A673 (cell line): ENCODE measurements around the gene BNC2.

Source experiments
- EZH2 ChIP-seq: fragments of 200-600 bp; sonication (generic); IDR thresholded peaks from 2 replicates; pipeline ENCODE4 v1.6.1; 2017; ENCODE audit warnings: borderline replicate concordance, low read depth, mild to moderate bottlenecking, mixed read lengths, antibody characterized with exemption, low read length; ENCODE audit not compliant: poor library complexity, severe bottlenecking
- TF ChIP-seq, protein P1 (sequence below): fragments of 300-800, 200-600 bp; sonication (generic); conservative IDR thresholded peaks from 2 replicates; pipeline ENCODE4 v1.5.1; 2017; ENCODE audit warnings: low read depth, mild to moderate bottlenecking, antibody characterized with exemption, low read length, moderate library complexity, mixed read lengths

DNA sequence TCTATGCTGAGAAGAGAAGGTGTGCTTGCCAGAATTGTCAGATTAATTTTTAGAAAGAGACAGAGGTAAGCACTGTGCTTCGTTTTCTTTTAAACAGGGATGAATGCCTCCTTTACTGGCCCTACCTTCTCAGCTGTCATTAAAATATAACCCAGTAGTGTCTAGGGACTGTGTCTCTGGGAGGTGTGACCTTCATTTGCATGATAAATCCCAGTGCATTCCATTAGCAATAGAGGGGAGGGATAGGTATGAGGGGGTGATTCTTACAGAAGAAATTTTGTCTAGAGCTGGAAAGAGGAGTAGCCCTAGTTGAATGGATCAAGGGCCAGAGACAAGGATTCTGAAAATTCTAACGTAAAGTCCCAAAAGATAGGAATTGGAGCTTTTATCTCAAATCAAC lies 351.5 kb downstream of the BNC2 start:
- TF ChIP-seq, protein P1, sequence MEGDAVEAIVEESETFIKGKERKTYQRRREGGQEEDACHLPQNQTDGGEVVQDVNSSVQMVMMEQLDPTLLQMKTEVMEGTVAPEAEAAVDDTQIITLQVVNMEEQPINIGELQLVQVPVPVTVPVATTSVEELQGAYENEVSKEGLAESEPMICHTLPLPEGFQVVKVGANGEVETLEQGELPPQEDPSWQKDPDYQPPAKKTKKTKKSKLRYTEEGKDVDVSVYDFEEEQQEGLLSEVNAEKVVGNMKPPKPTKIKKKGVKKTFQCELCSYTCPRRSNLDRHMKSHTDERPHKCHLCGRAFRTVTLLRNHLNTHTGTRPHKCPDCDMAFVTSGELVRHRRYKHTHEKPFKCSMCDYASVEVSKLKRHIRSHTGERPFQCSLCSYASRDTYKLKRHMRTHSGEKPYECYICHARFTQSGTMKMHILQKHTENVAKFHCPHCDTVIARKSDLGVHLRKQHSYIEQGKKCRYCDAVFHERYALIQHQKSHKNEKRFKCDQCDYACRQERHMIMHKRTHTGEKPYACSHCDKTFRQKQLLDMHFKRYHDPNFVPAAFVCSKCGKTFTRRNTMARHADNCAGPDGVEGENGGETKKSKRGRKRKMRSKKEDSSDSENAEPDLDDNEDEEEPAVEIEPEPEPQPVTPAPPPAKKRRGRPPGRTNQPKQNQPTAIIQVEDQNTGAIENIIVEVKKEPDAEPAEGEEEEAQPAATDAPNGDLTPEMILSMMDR: no peak
- TF ChIP-seq EZH2: no peak
